PC-9 (cell line): ENCODE measurements around the gene ITGAD. TPM values are rescaled to one million over a fixed set of nuclear protein-coding genes. Genes with fewer than 3 reads are reported as not detected.

ENCODE experiments used
- BruUV-seq: library from RNA; stranded (reverse); fragments of 400-500 nt; replicated peaks from 2 replicates; lab custom pipeline; 2021; lab: Mats Ljungman, UMichigan
- CTCF ChIA-PET: fragments of 300-600 bp; sonication (Branson Sonifier 250); formaldehyde crosslinking; loops from one replicate; lab custom pipeline; 2022; ENCODE audit warnings: antibody characterized with exemption; lab: Charles Lee
- POLR2A ChIA-PET: fragments of 300-600 bp; sonication (Branson Sonifier 250); formaldehyde crosslinking; loops from one replicate; lab custom pipeline; 2022; ENCODE audit warnings: antibody characterized with exemption; ENCODE audit not compliant: unreplicated experiment; lab: Charles Lee
- DNase-seq, 2 experiments: peaks; one replicate each; pipeline versions ENCODE4 v3.0.0 to v3.0.0-alpha.2; 2015 to 2022; ENCODE audit warnings: mixed read lengths in 1 of 2
- H2AFZ ChIP-seq: fragments of 200-600 bp; sonication (generic); 2 replicates; pipeline ENCODE4 v1.8.1; 2017; ENCODE audit warnings: antibody characterized with exemption
- H3F3A ChIP-seq: fragments of 200-600 bp; sonication (generic); 2 replicates; pipeline ENCODE4 v1.8.1; 2017; ENCODE audit warnings: antibody characterized with exemption, mild to moderate bottlenecking, low read depth; ENCODE audit not compliant: insufficient read depth
- H3K27ac ChIP-seq: fragments of 200-600 bp; sonication (generic); 2 replicates; pipeline ENCODE4 v1.6.1; 2016; ENCODE audit warnings: mixed run types
- H3K27me3 ChIP-seq: fragments of 200-600 bp; sonication (generic); 2 replicates; pipeline ENCODE4 v1.6.1; 2016; ENCODE audit warnings: low read depth, mixed run types; ENCODE audit not compliant: insufficient read depth
- H3K36me3 ChIP-seq: fragments of 200-600 bp; sonication (generic); 2 replicates; pipeline ENCODE4 v1.6.1; 2016; ENCODE audit warnings: low read depth, mixed run types
- H3K4me1 ChIP-seq: fragments of 200-600 bp; sonication (generic); replicated peaks from 2 replicates; pipeline ENCODE4 v1.6.1; 2016; ENCODE audit warnings: mixed run types; ENCODE audit not compliant: insufficient read depth
- H3K4me2 ChIP-seq: fragments of 200-600 bp; sonication (generic); 2 replicates; pipeline ENCODE4 v1.6.1; 2017; ENCODE audit warnings: mixed run types
- H3K4me3 ChIP-seq: fragments of 200-600 bp; sonication (generic); 2 replicates; pipeline ENCODE4 v1.6.1; 2016; ENCODE audit warnings: mixed run types
- H3K79me2 ChIP-seq: fragments of 200-600 bp; sonication (generic); 2 replicates; pipeline ENCODE4 v1.6.1; 2017; ENCODE audit warnings: low read depth, mixed run types
- H3K9me2 ChIP-seq: fragments of 200-600 bp; sonication (generic); 2 replicates; pipeline ENCODE4 v1.8.1; 2017; ENCODE audit warnings: mild to moderate bottlenecking; ENCODE audit not compliant: insufficient read depth
- H3K9me3 ChIP-seq: fragments of 200-600 bp; sonication (generic); 2 replicates; pipeline ENCODE4 v1.8.1; 2016; ENCODE audit warnings: low read depth; ENCODE audit not compliant: insufficient read depth
- H4K20me1 ChIP-seq: fragments of 200-600 bp; sonication (generic); 2 replicates; pipeline ENCODE4 v1.8.1; 2017; ENCODE audit not compliant: insufficient read depth
- EZH2 ChIP-seq: fragments of 200-600 bp; sonication (generic); IDR thresholded peaks from 2 replicates; pipeline ENCODE4 v1.8.0; 2017; ENCODE audit warnings: antibody characterized with exemption, low read depth
- intact Hi-C: fragments of 100-400 bp; cut with micrococcal nuclease; formaldehyde crosslinking; loops from one replicate; pipeline ENCODE4 v1.10.0; 2022; ENCODE audit not compliant: unreplicated experiment
- total RNA-seq: library from RNA; stranded (reverse); gene quantifications from 2 replicates; pipeline ENCODE4 v1.2.3, GENCODE V29; 2021
- TF ChIP-seq, protein P1 (sequence below): fragments of 200-600 bp; sonication (generic); conservative IDR thresholded peaks from 2 replicates; pipeline ENCODE4 v1.6.1; 2017; ENCODE audit warnings: mixed run types, antibody characterized with exemption, mild to moderate bottlenecking, moderate library complexity

Gene ITGAD
- total RNA-seq, 1 experiment from 2014 or later, result not detected

GRCh38 chr16:31360251-31360650 lies 32.9 kb upstream of the ITGAD start:
- no peak overlapping the region for H2AFZ ChIP-seq
- H3K9me3 ChIP-seq, result no peaks in the 10 kb centered on the region
- H3K27ac ChIP-seq, result no peak overlapping the region
- intact Hi-C loops, result no loop called here
- no peak for DNase-seq
- H3K4me3 ChIP-seq, result no peak overlapping the region
- no peaks in the 10 kb centered on the region for H3F3A ChIP-seq
- BruUV-seq, result no TSS peak
- POLR2A ChIA-PET, result no interaction called here
- no peaks in the 10 kb centered on the region for H3K9me2 ChIP-seq
- no peaks in the 10 kb centered on the region for H3K36me3 ChIP-seq
- no peaks in the 10 kb centered on the region for H3K79me2 ChIP-seq
- H3K4me1 ChIP-seq, result peaks cover 1% of the 10 kb centered on the region; the same call in 1 of the 2 replicates
- TF ChIP-seq, protein P1, sequence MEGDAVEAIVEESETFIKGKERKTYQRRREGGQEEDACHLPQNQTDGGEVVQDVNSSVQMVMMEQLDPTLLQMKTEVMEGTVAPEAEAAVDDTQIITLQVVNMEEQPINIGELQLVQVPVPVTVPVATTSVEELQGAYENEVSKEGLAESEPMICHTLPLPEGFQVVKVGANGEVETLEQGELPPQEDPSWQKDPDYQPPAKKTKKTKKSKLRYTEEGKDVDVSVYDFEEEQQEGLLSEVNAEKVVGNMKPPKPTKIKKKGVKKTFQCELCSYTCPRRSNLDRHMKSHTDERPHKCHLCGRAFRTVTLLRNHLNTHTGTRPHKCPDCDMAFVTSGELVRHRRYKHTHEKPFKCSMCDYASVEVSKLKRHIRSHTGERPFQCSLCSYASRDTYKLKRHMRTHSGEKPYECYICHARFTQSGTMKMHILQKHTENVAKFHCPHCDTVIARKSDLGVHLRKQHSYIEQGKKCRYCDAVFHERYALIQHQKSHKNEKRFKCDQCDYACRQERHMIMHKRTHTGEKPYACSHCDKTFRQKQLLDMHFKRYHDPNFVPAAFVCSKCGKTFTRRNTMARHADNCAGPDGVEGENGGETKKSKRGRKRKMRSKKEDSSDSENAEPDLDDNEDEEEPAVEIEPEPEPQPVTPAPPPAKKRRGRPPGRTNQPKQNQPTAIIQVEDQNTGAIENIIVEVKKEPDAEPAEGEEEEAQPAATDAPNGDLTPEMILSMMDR, result no peak
- TF ChIP-seq EZH2, result no peak
- CTCF ChIA-PET, result no interaction called here
- no peak overlapping the region for H3K4me2 ChIP-seq
- 0 out of 2 replicates have a peak, but pooled peaks cover 12% of the 10 kb centered on the region for H3K27me3 ChIP-seq
- H4K20me1 ChIP-seq, result no peaks in the 10 kb centered on the region

DNA sequence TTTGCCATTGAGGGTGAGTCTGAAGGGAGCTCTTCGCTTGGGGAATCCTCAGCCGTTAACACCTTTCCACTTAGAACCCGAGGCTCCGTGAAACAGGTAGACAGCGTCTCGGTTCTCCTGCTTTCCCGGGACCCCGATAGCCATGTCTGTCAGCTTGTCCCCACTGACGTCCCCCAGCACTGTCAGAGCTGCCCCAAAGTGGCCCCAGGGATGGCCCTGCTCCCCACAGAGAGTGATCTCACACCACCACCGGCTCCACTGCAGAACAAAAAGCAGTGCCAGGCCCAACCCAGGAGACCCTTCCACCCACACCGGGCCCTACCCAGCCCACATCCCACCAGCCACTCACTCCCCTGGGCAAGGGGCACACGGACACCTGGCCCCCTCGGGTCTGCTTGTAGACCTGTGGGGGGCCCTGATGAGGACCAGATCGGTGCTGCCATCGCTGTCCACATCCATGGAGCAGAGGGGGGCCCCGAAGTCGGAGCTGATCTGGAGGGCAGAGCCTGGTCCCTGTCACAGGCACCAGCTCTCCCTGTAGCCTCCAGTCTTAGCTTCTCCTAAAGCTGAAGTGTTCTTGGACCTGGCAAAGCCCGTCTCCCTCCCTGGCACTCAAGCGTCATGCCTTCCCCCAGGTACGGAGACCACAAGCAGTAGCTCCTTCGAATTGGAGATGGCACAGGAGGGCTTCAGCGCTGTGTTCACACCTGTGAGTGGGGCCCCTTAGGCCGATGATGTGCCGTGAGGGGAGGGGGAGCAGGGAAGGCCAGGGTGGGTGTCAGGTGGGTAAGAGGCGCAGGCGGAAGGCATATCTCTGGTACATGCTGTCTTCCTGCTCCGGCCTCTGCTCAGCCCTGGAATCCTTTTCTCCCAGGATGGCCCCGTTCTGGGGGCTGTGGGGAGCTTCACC lies 31.7 kb upstream of the ITGAD start:
- H3K27me3 ChIP-seq, result 0 out of 2 replicates have a peak, but pooled peaks cover 12% of the 10 kb centered on the region
- H3K27ac ChIP-seq, result no peak overlapping the region
- no peaks in the 10 kb centered on the region for H3F3A ChIP-seq
- no peak overlapping the region for H3K4me3 ChIP-seq
- H2AFZ ChIP-seq, result no peak overlapping the region
- no peak for DNase-seq
- no peak overlapping the region for H3K4me2 ChIP-seq
- H3K4me1 ChIP-seq, result no peaks in the 10 kb centered on the region
- no peaks in the 10 kb centered on the region for H3K36me3 ChIP-seq
- TF ChIP-seq, protein P1, result no peak
- TF ChIP-seq EZH2, result no peak
- H3K9me3 ChIP-seq, result no peaks in the 10 kb centered on the region
- H3K9me2 ChIP-seq, result no peaks in the 10 kb centered on the region
- CTCF ChIA-PET, result no interaction called here
- intact Hi-C loops, result no loop called here
- H4K20me1 ChIP-seq, result no peaks in the 10 kb centered on the region
- POLR2A ChIA-PET, result interaction anchor here (0.7 kb wide), 1 partner anchor 347 kb away, joined by 5 read pairs; no protein-coding TSS in a partner anchor
- H3K79me2 ChIP-seq, result no peaks in the 10 kb centered on the region
- BruUV-seq, result no TSS peak

- BruUV-seq, result no TSS peak
- peaks cover 17% of the 10 kb centered on the region; the same call in 1 of the 2 replicates for H3K27me3 ChIP-seq
- no peaks in the 10 kb centered on the region for H3K9me2 ChIP-seq
- no peaks in the 10 kb centered on the region for H3K79me2 ChIP-seq
- H3F3A ChIP-seq, result no peaks in the 10 kb centered on the region
- H4K20me1 ChIP-seq, result no peaks in the 10 kb centered on the region
- no peak for TF ChIP-seq EZH2
- TF ChIP-seq, protein P1, result no peak
- H3K9me3 ChIP-seq, result no peaks in the 10 kb centered on the region
- DNase-seq, result no peak
- H3K4me1 ChIP-seq, result no peaks in the 10 kb centered on the region
- H3K27ac ChIP-seq, result no peak overlapping the region
- H2AFZ ChIP-seq, result no peak overlapping the region
- ChIA-PET POLR2A (no interaction called here), CTCF (no interaction called here)
- no peak overlapping the region for H3K4me2 ChIP-seq
- H3K4me3 ChIP-seq, result no peak overlapping the region
- H3K36me3 ChIP-seq, result no peaks in the 10 kb centered on the region
- intact Hi-C loops, result no loop called here
These were observed 30.4 kb upstream of the ITGAD start for GRCh38 chr16:31362476-31363405.
